GM12878 (cell line): Measurements from ENCODE around the gene DESI1. TPM values are rescaled to one million over a fixed set of nuclear protein-coding genes. Genes with fewer than 3 reads are reported as not detected.
A peak's percentile ranks its signal among the peaks of the same experiment; 100 is the strongest.

Experiments used
- ATAC-seq: fragments of 200-7000 bp; cut with Tn5 transposase; 3 replicates; pipeline ENCODE4 v1.9.1; 2020; ENCODE audit warnings: mild to moderate bottlenecking, moderate library complexity
- BruUV-seq: library from RNA; stranded (reverse); fragments of 400-500 nt; replicated peaks from 2 replicates; lab custom pipeline; 2021; lab: Mats Ljungman, UMichigan
- CTCF ChIA-PET: fragments of 300-600 bp; sonication (Branson Sonifier 250); formaldehyde crosslinking; extraction: SDS; loops from one replicate; lab custom pipeline; 2021; ENCODE audit warnings: inconsistent platforms; lab: Yijun Ruan, JAX
- POLR2A ChIA-PET: fragments of 350-600 bp; formaldehyde crosslinking; extraction: SDS; loops from one replicate; lab custom pipeline; 2021; ENCODE audit warnings: inconsistent platforms; lab: Charles Lee
- RAD21 ChIA-PET: fragments of 300-600 bp; sonication (Branson Sonifier 250); formaldehyde crosslinking; loops from one replicate; lab custom pipeline; 2023; ENCODE audit warnings: antibody characterized with exemption; ENCODE audit not compliant: unreplicated experiment; lab: Charles Lee
- SMC1A ChIA-PET: fragments of 300-600 bp; sonication (Branson Sonifier 250); formaldehyde crosslinking; loops from one replicate; lab custom pipeline; 2023; ENCODE audit not compliant: unreplicated experiment, uncharacterized antibody; lab: Charles Lee
- DNase-seq: peaks from one replicate; pipeline ENCODE4 v3.0.0-alpha.2; 2011; ENCODE audit warnings: low read depth, low spot score
- FAIRE-seq: peaks from 3 replicates; lab custom pipeline; 2011; peaks lifted over from hg19 to GRCh38; lab: Jason Lieb, UNC
- H2AFZ ChIP-seq: 2 replicates; pipeline ENCODE4 v1.6.0; 2011; ENCODE audit warnings: low read depth, low read length, control low read depth; ENCODE audit not compliant: control insufficient read depth
- H3K27ac ChIP-seq: 2 replicates; pipeline ENCODE4 v1.5.1; 2011; ENCODE audit warnings: control low read depth; ENCODE audit not compliant: control insufficient read depth, insufficient read depth
- H3K27me3 ChIP-seq, 2 experiments: replicated peaks in 1 of 2; 2 replicates each; pipeline versions ENCODE4 v1.6.0 to v1.6.1; 2011; ENCODE audit warnings: low read length in 1 of 2; ENCODE audit not compliant: control insufficient read depth in 2 of 2, insufficient read depth in 2 of 2
- H3K36me3 ChIP-seq, 2 experiments: 2 replicates each; pipeline ENCODE4 v1.5.1; 2011; ENCODE audit warnings: low read length in 1 of 2; ENCODE audit not compliant: control insufficient read depth in 2 of 2, insufficient read depth in 2 of 2
- H3K4me1 ChIP-seq: 2 replicates; pipeline ENCODE4 v1.6.1; 2011; ENCODE audit warnings: mild to moderate bottlenecking, low read length, moderate library complexity, mixed read lengths; ENCODE audit not compliant: control insufficient read depth, insufficient read depth
- H3K4me2 ChIP-seq: 2 replicates; pipeline ENCODE4 v1.6.0; 2011; ENCODE audit warnings: control low read depth; ENCODE audit not compliant: control insufficient read depth, insufficient read depth
- H3K4me3 ChIP-seq: fragments of 200-600 bp; sonication (generic); 2 replicates; pipeline ENCODE4 v1.5.1; 2016
- H3K79me2 ChIP-seq: 2 replicates; pipeline ENCODE4 v1.6.0; 2011; ENCODE audit warnings: low read length; ENCODE audit not compliant: control insufficient read depth, insufficient read depth
- H3K9ac ChIP-seq: 2 replicates; pipeline ENCODE4 v1.8.0; 2011; ENCODE audit warnings: low read length, control low read depth, mixed read lengths; ENCODE audit not compliant: control insufficient read depth, insufficient read depth
- H3K9me3 ChIP-seq: replicated peaks from 3 replicates; pipeline ENCODE4 v1.5.1; 2011; ENCODE audit warnings: mild to moderate bottlenecking, low read length; ENCODE audit not compliant: control insufficient read depth, insufficient read depth
- H4K20me1 ChIP-seq: 2 replicates; pipeline ENCODE4 v1.6.0; 2011; ENCODE audit not compliant: control insufficient read depth, insufficient read depth
- HSF1 ChIP-seq: fragments of 150-350 bp; IDR thresholded peaks from 2 replicates; pipeline ENCODE4 v1.6.1; 2014; ENCODE audit warnings: mild to moderate bottlenecking, low read depth, low read length
- NFIC ChIP-seq: IDR thresholded peaks from 2 replicates; pipeline ENCODE4 v1.6.1; 2012; ENCODE audit warnings: low read depth, mild to moderate bottlenecking, inconsistent platforms, low read length, moderate library complexity
- PAX8 ChIP-seq: fragments of 450-650 bp; IDR thresholded peaks from 2 replicates; pipeline ENCODE4 v1.6.1; 2017; ENCODE audit warnings: mild to moderate bottlenecking, moderate library complexity
- PKNOX1 ChIP-seq: fragments of 450-650 bp; IDR thresholded peaks from 2 replicates; pipeline ENCODE4 v1.6.1; 2016; ENCODE audit warnings: mild to moderate bottlenecking
- POLR2AphosphoS2 ChIP-seq: IDR thresholded peaks from 2 replicates; pipeline ENCODE4 v1.6.1; 2011; ENCODE audit warnings: low read depth, mild to moderate bottlenecking, low read length, improper control_type of control experiment, moderate library complexity
- RUNX3 ChIP-seq: IDR thresholded peaks from 2 replicates; pipeline ENCODE4 v1.6.1; 2012; ENCODE audit warnings: low read length, inconsistent platforms
- WGBS: methylation state at CpG from one replicate; pipeline ENCODE4 v1.1.6; 2016; ENCODE audit warnings: low lambda C conversion rate; ENCODE audit not compliant: insufficient replicate concordance, insufficient coverage; ENCODE audit errors: missing lambda C conversion rate; 5-methylcytosine and 5-hydroxymethylcytosine counted together
- in situ Hi-C: fragments of 300-500 bp; cut with MboI; formaldehyde crosslinking; loops from 9 replicates; pipeline ENCODE4 v1.14.3; 2018; ENCODE audit warnings: mixed read lengths
- intact Hi-C: fragments of 100-400 bp; cut with micrococcal nuclease; formaldehyde crosslinking; loops from one replicate; pipeline ENCODE4 v1.14.2; 2022; ENCODE audit not compliant: unreplicated experiment
- polyA plus RNA-seq, 11 experiments: library from polyadenylated mRNA; depleted of rRNA in 4 of 11; unstranded in 6 of 11; stranded (reverse) in 5 of 11; fragments of >200 nt; fragmentation: Nextera tagmentation in 4 of 11; fragmentation: Illumina TruSeq in 1 of 11; extraction: Ambion mirVana in 4 of 11; extraction: Trizol in 1 of 11; gene quantifications; 1 replicate in 1 of 11; 2 replicates in 10 of 11; pipeline versions ENCODE4 v1.2.1 to v1.2.3, GENCODE V29; 2011 to 2016; ENCODE audit warnings: inconsistent platforms in 2 of 11, missing spikeins in 2 of 11, low read depth in 1 of 11
- total RNA-seq, 4 experiments: library from RNA; depleted of rRNA in 3 of 4; stranded (reverse); fragments of >200 nt in 3 of 4; fragmentation: Illumina TruSeq in 1 of 4; extraction: Trizol in 1 of 4; gene quantifications; 2 replicates each; pipeline versions ENCODE4 v1.2.1 to v1.2.3, GENCODE V29; 2013 to 2021
- TF ChIP-seq, protein P1 (sequence below): IDR thresholded peaks from 2 replicates; pipeline ENCODE4 v1.6.1; 2011; ENCODE audit warnings: borderline replicate concordance, low read depth, mild to moderate bottlenecking, moderate library complexity, low read length; ENCODE audit not compliant: insufficient read depth, poor library complexity, severe bottlenecking

DESI1 gene
- total and polyA plus RNA-seq, 10 of the 15 experiments (the other 5 are each of a cell fraction or from before 2014, with no cell fraction given) = 8.0 to 76.8 (median 40.6) TPM

DNA sequence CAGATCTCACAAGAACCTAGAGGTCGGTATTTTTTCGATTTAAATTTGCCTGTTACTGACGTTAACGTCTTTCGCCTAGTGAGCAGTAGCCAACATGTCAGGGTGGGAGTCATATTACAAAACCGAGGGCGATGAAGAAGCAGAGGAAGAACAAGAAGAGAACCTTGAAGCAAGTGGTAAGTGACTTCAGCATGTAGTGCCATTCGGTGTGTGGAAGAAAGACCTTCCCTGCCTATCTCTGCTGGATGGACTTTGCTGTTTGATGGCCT is 1.0 kb upstream of the DESI1 start:
- no TSS peak for BruUV-seq
- DNase-seq = no peak
- ChIA-PET RAD21 (interaction anchor here (0.7 to 2.1 kb wide), 7 partner anchors 18 to 322 kb away, joined by 3 to 10 read pairs (median 4); partner anchors contain the start of genes PMM1 and POLR3H), POLR2A (interaction anchor here (0.7 to 4.7 kb wide), 9 partner anchors 17 to 241 kb away, joined by 3 to 74 read pairs (median 9); partner anchors contain the start of genes CCDC134, PMM1, SNU13 and TEF), CTCF (interaction anchor here (1.2 to 4.2 kb wide), 3 partner anchors 24 to 95 kb away, joined by 3 to 16 read pairs (median 3); no protein-coding TSS in a partner anchor), SMC1A (interaction anchor here (0.9 to 2.1 kb wide), 2 partner anchors 18 to 154 kb away, joined by 3 to 8 read pairs; partner anchors contain the start of gene PHF5A)
- Histone ChIP-seq H3K4me2 (peak overlapping the region; percentile 89), H3K9ac (peak overlapping the region; percentile 97), H3K79me2 (peaks cover 57% of the 10 kb centered on the region), H3K9me3 (no peaks in the 10 kb centered on the region), H3K27ac (peak overlapping the region; percentile 97), H3K36me3 (peaks cover 2 to 9% of the 10 kb centered on the region in 2 experiments), H2AFZ (no peak overlapping the region), H4K20me1 (peaks cover 4% of the 10 kb centered on the region; the same call in 1 of the 2 replicates), H3K4me1 (peaks cover 5% of the 10 kb centered on the region), H3K4me3 (peak overlapping the region; percentile 89), H3K27me3 (no peaks in the 10 kb centered on the region)
- ATAC-seq = no peak
- TF ChIP-seq PAX8 = no peak
- TF ChIP-seq RUNX3 = 0 out of 2 replicates have a peak, but pooled peaks have one; percentile 0
- under 1% methylated on average over 8 of the region's 8 CpGs for WGBS
- peak; percentile 13 for FAIRE-seq
- in situ Hi-C loops (no loop called here), intact Hi-C loops (loop anchor here (2.0 kb wide), 1 partner anchor 45 kb away; no protein-coding TSS in a partner anchor)

- H4K20me1 ChIP-seq = peaks cover 4% of the 10 kb centered on the region; the same call in 1 of the 2 replicates
- peak within 1 kb of the TSS; percentile 97 for H3K9ac ChIP-seq
- H3K9me3 ChIP-seq = no peaks in the 10 kb centered on the region
- in situ Hi-C loops = no loop called here
- CTCF ChIA-PET = interaction anchor here (0.6 to 4.2 kb wide), 6 partner anchors 17 to 94 kb away, joined by 3 to 16 read pairs (median 3); partner anchors contain the start of genes PMM1 and POLR3H
- H3K27ac ChIP-seq = peak within 1 kb of the TSS; percentile 97
- no peaks in the 10 kb centered on the region for H3K27me3 ChIP-seq
- peak within 1 kb of the TSS; percentile 95 for H3K4me3 ChIP-seq
- DNase-seq (peak; percentile 100), FAIRE-seq (peak; percentile 97), ATAC-seq (peak; percentile 85)
- H3K4me1 ChIP-seq = peaks cover 5% of the 10 kb centered on the region
- BruUV-seq = no TSS peak
- RAD21 ChIA-PET = interaction anchor here (0.6 to 2.1 kb wide), 12 partner anchors 18 to 323 kb away, joined by 3 to 10 read pairs (median 4); partner anchors contain the start of genes PMM1 and POLR3H
- peak within 1 kb of the TSS; percentile 97 for H2AFZ ChIP-seq
- WGBS = 1% methylated on average over 64 of the region's 70 CpGs
- H3K4me2 ChIP-seq = peak within 1 kb of the TSS; percentile 89
- peaks cover 59% of the 10 kb centered on the region for H3K79me2 ChIP-seq
- SMC1A ChIA-PET = interaction anchor here (0.9 to 2.1 kb wide), 2 partner anchors 18 to 153 kb away, joined by 3 to 8 read pairs; partner anchors contain the start of gene PHF5A
- POLR2A ChIA-PET = interaction anchor here (0.6 to 4.7 kb wide), 14 partner anchors 17 to 821 kb away, joined by 3 to 74 read pairs (median 5); partner anchors contain the start of genes CCDC134, CENPM, PMM1 and SNU13
- intact Hi-C loops = loop anchor here (2.0 kb wide), 1 partner anchor 45 kb away; no protein-coding TSS in a partner anchor
- H3K36me3 ChIP-seq = peaks cover 2 to 9% of the 10 kb centered on the region in 2 experiments
- TF ChIP-seq POLR2AphosphoS2 = 0 out of 2 replicates have a peak, but pooled peaks have one; percentile 71
- TF ChIP-seq PKNOX1 = peak; percentile 91
- no peak for TF ChIP-seq HSF1
- TF ChIP-seq, protein P1, sequence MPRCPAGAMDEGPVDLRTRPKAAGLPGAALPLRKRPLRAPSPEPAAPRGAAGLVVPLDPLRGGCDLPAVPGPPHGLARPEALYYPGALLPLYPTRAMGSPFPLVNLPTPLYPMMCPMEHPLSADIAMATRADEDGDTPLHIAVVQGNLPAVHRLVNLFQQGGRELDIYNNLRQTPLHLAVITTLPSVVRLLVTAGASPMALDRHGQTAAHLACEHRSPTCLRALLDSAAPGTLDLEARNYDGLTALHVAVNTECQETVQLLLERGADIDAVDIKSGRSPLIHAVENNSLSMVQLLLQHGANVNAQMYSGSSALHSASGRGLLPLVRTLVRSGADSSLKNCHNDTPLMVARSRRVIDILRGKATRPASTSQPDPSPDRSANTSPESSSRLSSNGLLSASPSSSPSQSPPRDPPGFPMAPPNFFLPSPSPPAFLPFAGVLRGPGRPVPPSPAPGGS = no peak
- no peak for TF ChIP-seq NFIC
Measured at GRCh38 chr22:41621099-41621910, 462 bp upstream of the DESI1 start, which contains the start of gene XRCC6. TSS of gene XRCC6 (plus strand) at chr22:41621295. CDS start at chr22:41622005, 710 bp downstream.
